CD4-positive, CD25-positive, alpha-beta regulatory T cell (primary cell): Measurements from ENCODE around the gene PRSS22. TPM values are rescaled to one million over a fixed set of nuclear protein-coding genes. Genes with fewer than 3 reads are reported as not detected.

Experiments used
- ATAC-seq, 2 donors: fragments of 150-1000 bp; cut with Tn5 transposase; one replicate each; pipeline ENCODE4 v1.10.0; 2021; ENCODE audit warnings: low read depth in 2 of 2, moderate number of reproducible peaks in 2 of 2, moderate library complexity in 1 of 2
- DNase-seq, 3 donors: peaks; one replicate each; pipeline versions ENCODE4 v3.0.0 to v3.0.0-alpha.2; 2012 to 2022; ENCODE audit warnings: mixed read lengths in 1 of 3
- H3K27ac ChIP-seq: one replicate; pipeline ENCODE4 v1.7.0; 2013; ENCODE audit warnings: mild to moderate bottlenecking, low read length; ENCODE audit not compliant: insufficient read depth, poor library complexity, severe bottlenecking
- H3K27me3 ChIP-seq: one replicate; pipeline ENCODE4 v1.7.0; 2013; ENCODE audit warnings: low read length; ENCODE audit not compliant: control insufficient read depth, insufficient read depth
- H3K36me3 ChIP-seq: one replicate; pipeline ENCODE4 v1.7.0; 2013; ENCODE audit warnings: mild to moderate bottlenecking, low read length, moderate library complexity; ENCODE audit not compliant: control insufficient read depth, insufficient read depth
- H3K4me1 ChIP-seq: 2 replicates; pipeline ENCODE4 v1.7.0; 2013; ENCODE audit warnings: mild to moderate bottlenecking, low read length; ENCODE audit not compliant: insufficient read depth, control insufficient read depth, poor library complexity, severe bottlenecking
- H3K4me3 ChIP-seq: one replicate; pipeline ENCODE4 v1.7.0; 2013; ENCODE audit warnings: low read depth, mild to moderate bottlenecking, low read length, moderate library complexity
- H3K9me3 ChIP-seq, 2 experiments: 1 replicate in 1 of 2; 2 replicates in 1 of 2; pipeline ENCODE4 v1.7.0; 2013; ENCODE audit warnings: low read length in 2 of 2, mild to moderate bottlenecking in 1 of 2, moderate library complexity in 1 of 2; ENCODE audit not compliant: control insufficient read depth in 2 of 2
- H3K27ac Mint-ChIP-seq, 3 donors: one replicate each; pipeline ENCODE4 v1.8.0; 2020 to 2022; ENCODE audit warnings: mild to moderate bottlenecking in 3 of 3, mixed read lengths in 3 of 3, moderate library complexity in 2 of 3
- H3K27me3 Mint-ChIP-seq: one replicate; pipeline ENCODE4 v1.8.0; 2022; ENCODE audit warnings: mild to moderate bottlenecking, mixed read lengths
- H3K36me3 Mint-ChIP-seq: one replicate; pipeline ENCODE4 v1.8.0; 2020; ENCODE audit warnings: mixed read lengths
- H3K4me1 Mint-ChIP-seq, 4 donors: one replicate each; pipeline ENCODE4 v1.8.0; 2020 to 2022; ENCODE audit warnings: mixed read lengths in 4 of 4, mild to moderate bottlenecking in 1 of 4
- H3K4me3 Mint-ChIP-seq, 4 donors: one replicate each; pipeline ENCODE4 v1.8.0; 2020 to 2022; ENCODE audit warnings: mild to moderate bottlenecking in 4 of 4, mixed read lengths in 4 of 4, moderate library complexity in 3 of 4
- H3K9me3 Mint-ChIP-seq, 7 donors: one replicate each; pipeline ENCODE4 v1.8.0; 2020 to 2022; ENCODE audit warnings: mixed read lengths in 7 of 7, mild to moderate bottlenecking in 3 of 7, moderate library complexity in 2 of 7
- polyA plus RNA-seq, 4 donors: library from polyadenylated mRNA; unstranded; fragments of 300-500 nt; fragmentation: Illumina TruSeq; gene quantifications; one replicate each; pipeline ENCODE4 v1.2.3, GENCODE V29; 2021
- total RNA-seq: library from RNA; stranded (reverse); gene quantifications from one replicate; pipeline ENCODE4 v1.2.3, GENCODE V29; 2022

Gene PRSS22
- total and polyA plus RNA-seq, 5 donors from 2014 or later: not detected

DNA sequence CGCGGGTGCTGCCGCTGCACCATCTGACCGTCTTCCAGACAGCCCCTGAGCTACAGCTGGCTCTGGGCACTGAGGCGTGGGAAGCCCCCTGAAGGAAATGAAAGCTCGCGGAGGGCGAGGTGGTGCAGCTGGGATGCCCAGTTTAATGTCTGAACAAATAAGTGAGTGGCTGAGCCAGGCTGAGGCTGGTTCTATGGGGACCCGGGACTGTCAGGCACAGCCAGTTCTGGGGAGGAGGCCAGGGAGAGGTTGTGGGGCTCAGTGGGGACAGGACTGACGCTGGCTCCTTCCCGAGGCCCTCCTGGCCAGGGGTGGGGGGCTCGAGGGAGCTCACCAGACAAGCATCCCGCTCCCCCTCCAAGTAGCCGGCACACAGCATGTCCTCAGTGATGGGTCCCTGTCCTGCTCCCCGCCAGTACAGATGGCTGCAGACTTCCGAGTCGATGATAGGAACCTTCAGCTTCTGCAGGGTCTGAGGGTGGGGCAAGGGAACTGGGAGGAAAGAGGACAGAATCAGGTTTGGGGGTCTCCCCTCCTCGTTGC, 4.4 kb downstream of the PRSS22 start:
- H3K27me3 Mint-ChIP-seq: peaks cover 27% of the 10 kb centered on the region
- no peak overlapping the region for H3K4me3 ChIP-seq
- H3K36me3 Mint-ChIP-seq: peaks cover 6% of the 10 kb centered on the region
- DNase-seq (no peak), ATAC-seq (no peak)
- no peak overlapping the region for H3K4me3 Mint-ChIP-seq
- H3K4me1 Mint-ChIP-seq: peaks cover 0 to 5% (median under 1%) of the 10 kb centered on the region in 4 donors
- H3K27ac ChIP-seq: no peak overlapping the region
- H3K9me3 Mint-ChIP-seq: peaks cover 0 to 9% (median 6%) of the 10 kb centered on the region in 7 donors
- H3K4me1 ChIP-seq: peaks cover 13% of the 10 kb centered on the region
- no peak overlapping the region for H3K27ac Mint-ChIP-seq
- H3K27me3 ChIP-seq: no peaks in the 10 kb centered on the region
- peaks cover 2 to 10% of the 10 kb centered on the region in 2 experiments for H3K9me3 ChIP-seq
- H3K36me3 ChIP-seq: no peaks in the 10 kb centered on the region

DNA sequence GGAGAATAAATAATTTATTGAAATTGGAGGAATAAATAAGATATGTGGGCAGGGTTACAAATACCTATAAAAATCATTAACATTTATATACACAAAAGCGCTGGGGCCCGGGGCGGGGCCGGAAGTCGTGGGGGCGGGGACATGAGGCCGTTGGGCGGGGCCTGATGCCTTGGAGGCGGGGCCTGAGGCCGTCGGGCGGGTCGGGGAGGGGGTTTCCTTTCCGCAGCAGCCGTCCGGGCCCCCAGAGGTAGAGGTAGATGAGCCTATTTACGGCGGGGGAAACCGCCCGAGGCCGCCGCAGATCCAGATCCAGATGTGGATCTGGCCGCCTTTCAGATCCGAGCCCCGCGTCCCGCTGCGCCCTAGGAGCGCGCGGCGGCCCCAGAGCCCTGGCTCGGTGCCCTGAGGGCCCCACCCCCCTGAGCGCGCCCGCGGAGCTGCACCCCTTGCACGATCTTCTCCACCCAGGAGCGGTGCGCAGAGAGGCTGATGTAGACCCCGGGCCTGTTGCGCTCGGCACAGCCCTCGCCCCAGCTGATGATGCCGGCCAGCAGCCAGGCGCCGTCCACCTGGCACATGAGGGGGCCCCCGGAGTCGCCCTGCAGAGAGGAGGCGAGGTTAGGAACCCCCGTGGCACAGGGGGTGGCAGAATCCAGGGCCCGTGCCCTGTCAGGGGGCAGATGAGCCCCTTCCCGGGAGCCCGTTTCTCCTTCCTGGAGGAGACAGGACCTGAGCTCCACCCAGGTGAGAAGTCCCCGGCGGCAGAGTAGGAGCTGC, 5.1 kb downstream of the PRSS22 start:
- peaks cover 6% of the 10 kb centered on the region for H3K4me1 ChIP-seq
- DNase-seq (no peak), ATAC-seq (no peak)
- no peak overlapping the region for H3K4me3 Mint-ChIP-seq
- H3K4me1 Mint-ChIP-seq: peaks cover 0 to 4% (median under 1%) of the 10 kb centered on the region in 4 donors
- no peaks in the 10 kb centered on the region for H3K27me3 ChIP-seq
- peaks cover 32% of the 10 kb centered on the region for H3K27me3 Mint-ChIP-seq
- H3K36me3 ChIP-seq: no peaks in the 10 kb centered on the region
- H3K27ac ChIP-seq: no peak overlapping the region
- peaks cover 2 to 10% of the 10 kb centered on the region in 2 experiments for H3K9me3 ChIP-seq
- H3K27ac Mint-ChIP-seq: no peak overlapping the region
- peaks cover 0 to 9% (median 6%) of the 10 kb centered on the region in 7 donors for H3K9me3 Mint-ChIP-seq
- H3K4me3 ChIP-seq: no peak overlapping the region
- peaks cover 6% of the 10 kb centered on the region for H3K36me3 Mint-ChIP-seq

DNA sequence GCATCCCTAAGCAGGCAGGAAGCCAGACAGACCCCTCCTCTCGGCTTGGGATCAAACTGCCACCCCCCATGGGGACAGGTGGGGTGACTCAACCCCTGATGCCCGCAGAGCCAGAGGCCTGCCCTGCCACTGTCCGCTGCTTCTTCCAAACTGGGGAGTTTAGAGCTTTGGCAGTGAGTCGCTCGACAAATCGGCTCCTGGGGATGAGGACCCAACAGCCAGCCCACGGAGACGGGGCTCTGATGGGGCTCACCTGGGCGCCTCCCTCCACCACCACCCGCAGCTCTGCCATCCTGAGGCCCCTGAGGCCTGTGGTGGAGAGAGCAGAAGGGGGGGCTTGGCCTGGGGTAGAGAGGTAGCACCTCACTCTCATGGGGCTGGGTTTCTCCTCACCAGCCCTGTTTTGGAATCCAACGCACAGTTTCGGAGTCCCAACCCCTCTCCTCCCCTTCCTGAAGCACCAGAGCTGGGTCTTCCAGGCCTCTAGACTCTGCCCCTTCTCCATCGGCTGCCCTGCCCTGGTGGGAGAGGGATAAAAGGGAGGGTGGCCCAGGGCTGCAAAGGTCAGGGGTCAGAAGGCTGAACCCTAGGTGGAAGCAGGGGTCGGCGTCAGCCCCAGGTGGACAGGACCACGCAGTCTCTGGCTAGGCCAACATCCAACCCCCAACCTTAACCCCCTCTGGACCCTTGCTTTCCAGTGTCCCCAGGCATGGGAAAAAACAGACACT, 5.8 kb downstream of the PRSS22 start:
- H3K27ac ChIP-seq: no peak overlapping the region
- Mint-ChIP-seq H3K4me1 (no peaks in the 10 kb centered on the region), H3K27me3 (peaks cover 27% of the 10 kb centered on the region)

DNA sequence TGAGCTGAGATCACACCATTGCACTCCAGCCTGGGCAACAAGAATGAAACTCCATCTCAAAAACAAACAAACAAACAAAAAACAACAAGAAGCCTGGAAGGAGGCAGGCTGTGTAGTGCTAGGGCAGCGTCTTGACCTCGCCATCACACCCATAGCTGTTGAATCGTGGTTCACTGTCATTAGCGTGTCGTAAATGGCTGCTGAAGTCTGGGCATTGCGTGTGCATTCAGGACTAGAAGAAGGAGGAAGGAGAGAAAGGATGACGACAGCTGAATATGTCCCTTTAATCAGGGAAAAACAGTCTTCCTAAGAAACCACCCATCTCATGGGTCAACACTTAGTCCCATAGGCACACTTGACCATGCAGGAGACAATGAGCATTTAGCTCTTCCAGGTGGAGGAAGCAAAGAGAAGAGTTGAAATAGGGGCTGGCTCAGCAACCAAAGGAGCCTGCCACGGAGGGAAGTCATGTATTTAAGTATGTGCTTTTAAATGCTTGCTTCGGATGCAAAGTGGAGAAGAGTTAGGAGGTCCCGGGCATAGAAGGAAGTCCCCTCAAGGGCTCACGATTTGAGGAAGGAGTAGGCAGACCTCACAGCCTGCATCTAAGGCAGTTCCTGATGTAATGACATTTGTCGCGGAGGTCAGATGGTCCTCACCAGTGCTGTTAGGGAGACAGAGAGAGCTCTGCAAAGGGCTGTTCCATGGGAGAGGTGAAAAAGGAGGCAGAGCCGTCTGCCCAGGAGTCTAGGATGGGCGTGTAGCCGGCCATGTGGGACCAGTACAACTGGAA, 8.8 kb downstream of the PRSS22 start:
- no peak overlapping the region for H3K4me3 ChIP-seq
- Mint-ChIP-seq H3K9me3 (peaks cover 0 to 3% (median 0%) of the 10 kb centered on the region in 7 donors), H3K27me3 (peaks cover 22% of the 10 kb centered on the region), H3K36me3 (peaks cover under 1% of the 10 kb centered on the region), H3K27ac (peak overlapping the region in 2 of 3 donors; percentile 62 to 77), H3K4me1 (peaks cover 0 to 4% (median under 1%) of the 10 kb centered on the region in 4 donors), H3K4me3 (peak overlapping the region in 1 of 4 donors; percentile 27)
- peaks cover 0 to 3% of the 10 kb centered on the region in 2 experiments for H3K9me3 ChIP-seq
- DNase-seq (no peak), ATAC-seq (no peak)
- no peaks in the 10 kb centered on the region for H3K4me1 ChIP-seq
- no peaks in the 10 kb centered on the region for H3K36me3 ChIP-seq
- no peak overlapping the region for H3K27ac ChIP-seq
- no peaks in the 10 kb centered on the region for H3K27me3 ChIP-seq

More for the DNA sequence above, 5.8 kb downstream of the PRSS22 start:
- Mint-ChIP-seq H3K9me3 (peaks cover 0 to 9% (median 6%) of the 10 kb centered on the region in 7 donors), H3K4me3 (no peak overlapping the region), H3K27ac (no peak overlapping the region), H3K36me3 (peaks cover 6% of the 10 kb centered on the region)
- DNase-seq (no peak), ATAC-seq (no peak)
- Histone ChIP-seq H3K27me3 (no peaks in the 10 kb centered on the region), H3K4me3 (no peak overlapping the region), H3K4me1 (no peaks in the 10 kb centered on the region), H3K9me3 (peaks cover 2 to 10% of the 10 kb centered on the region in 2 experiments), H3K36me3 (no peaks in the 10 kb centered on the region)

DNA sequence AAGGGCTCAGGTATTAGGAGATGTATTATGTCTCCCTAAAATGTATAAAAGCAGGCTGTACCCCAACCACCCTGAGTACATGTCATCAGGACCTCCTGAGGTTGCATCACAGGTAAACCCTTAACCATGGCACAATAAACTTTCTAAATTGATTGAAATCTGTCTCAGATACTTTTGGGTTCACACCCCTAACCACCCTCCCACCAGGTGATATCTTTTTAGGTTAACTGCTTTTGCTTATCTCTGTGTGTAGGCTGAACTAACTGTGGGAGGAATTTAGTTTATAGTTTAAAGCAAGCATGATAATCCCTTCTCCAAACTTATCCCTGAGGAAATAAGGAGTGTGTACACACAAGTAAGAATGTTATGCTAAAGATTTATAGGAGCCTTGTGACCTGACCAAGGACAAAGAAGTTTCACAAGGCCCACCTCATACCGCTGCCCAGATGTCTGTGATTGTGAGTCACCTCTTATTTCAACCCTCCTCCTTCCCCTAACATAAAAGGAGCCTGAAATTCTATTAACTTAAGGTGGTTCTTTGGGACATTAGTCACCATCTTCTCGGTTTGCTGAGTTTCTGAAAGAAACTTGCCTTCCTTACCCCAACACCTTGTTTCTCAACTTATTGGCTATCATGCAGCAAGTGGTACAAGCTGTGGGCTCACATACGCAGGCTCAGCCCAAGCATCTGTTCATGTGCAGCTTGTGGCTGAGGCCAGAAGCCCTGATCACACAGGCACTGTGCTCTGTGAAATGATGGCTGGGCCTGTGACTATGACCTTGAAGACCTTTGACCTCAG, 11.3 kb downstream of the PRSS22 start:
- no peaks in the 10 kb centered on the region for H3K27me3 ChIP-seq
- H3K9me3 Mint-ChIP-seq: no peaks in the 10 kb centered on the region
- H3K36me3 ChIP-seq: no peaks in the 10 kb centered on the region
- H3K4me1 ChIP-seq: peaks cover 11% of the 10 kb centered on the region
- H3K4me1 Mint-ChIP-seq: peaks cover 0 to 23% (median 7%) of the 10 kb centered on the region in 4 donors
- H3K27ac ChIP-seq: no peak overlapping the region
- no peaks in the 10 kb centered on the region for H3K36me3 Mint-ChIP-seq
- ATAC-seq: peak in 1 of 2 donors; percentile 11
- no peak overlapping the region for H3K4me3 ChIP-seq
- DNase-seq: no peak
- H3K4me3 Mint-ChIP-seq: no peak overlapping the region
- H3K9me3 ChIP-seq: no peaks in the 10 kb centered on the region
- peaks cover 21% of the 10 kb centered on the region for H3K27me3 Mint-ChIP-seq
- H3K27ac Mint-ChIP-seq: no peak overlapping the region

DNA sequence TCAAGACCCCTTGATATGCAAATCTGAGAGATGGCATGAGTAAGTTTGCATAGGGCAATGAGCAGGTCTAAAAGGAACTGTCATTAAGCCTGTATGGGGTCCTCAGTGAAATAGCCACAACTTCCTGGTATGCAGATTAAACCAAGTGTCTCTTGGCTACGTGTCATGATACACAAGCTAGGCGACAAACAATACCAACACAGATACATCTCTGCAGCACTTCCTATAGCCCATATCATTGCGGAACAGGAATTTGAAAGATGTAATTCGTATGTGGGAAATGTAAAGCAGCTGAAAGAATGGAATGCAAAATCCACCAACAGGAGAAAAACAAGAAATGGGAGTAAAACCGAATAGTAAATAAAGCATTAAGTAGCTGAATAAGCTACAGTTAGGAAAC, 12.9 kb downstream of the PRSS22 start:
- no peak for ATAC-seq
- no peaks in the 10 kb centered on the region for H3K27me3 ChIP-seq
- peak overlapping the region in 1 of 3 donors; percentile 5 for H3K27ac Mint-ChIP-seq

More for the DNA sequence above, 12.9 kb downstream of the PRSS22 start:
- Mint-ChIP-seq H3K4me1 (peaks cover 0 to 35% (median 8%) of the 10 kb centered on the region in 4 donors), H3K4me3 (no peak overlapping the region), H3K9me3 (no peaks in the 10 kb centered on the region), H3K36me3 (no peaks in the 10 kb centered on the region), H3K27me3 (peaks cover 16% of the 10 kb centered on the region)
- Histone ChIP-seq H3K27ac (no peak overlapping the region), H3K36me3 (no peaks in the 10 kb centered on the region), H3K9me3 (no peaks in the 10 kb centered on the region), H3K4me1 (peaks cover 26% of the 10 kb centered on the region), H3K4me3 (no peak overlapping the region)
- no peak for DNase-seq
